Measurements from ENCODE around the gene GPR83. TPM values are rescaled to one million over a fixed set of nuclear protein-coding genes. Genes with fewer than 3 reads are reported as not detected.

GPR83 gene
- polyA plus RNA-seq, 1 donor from 2014 or later, result 0.37 TPM

DNA sequence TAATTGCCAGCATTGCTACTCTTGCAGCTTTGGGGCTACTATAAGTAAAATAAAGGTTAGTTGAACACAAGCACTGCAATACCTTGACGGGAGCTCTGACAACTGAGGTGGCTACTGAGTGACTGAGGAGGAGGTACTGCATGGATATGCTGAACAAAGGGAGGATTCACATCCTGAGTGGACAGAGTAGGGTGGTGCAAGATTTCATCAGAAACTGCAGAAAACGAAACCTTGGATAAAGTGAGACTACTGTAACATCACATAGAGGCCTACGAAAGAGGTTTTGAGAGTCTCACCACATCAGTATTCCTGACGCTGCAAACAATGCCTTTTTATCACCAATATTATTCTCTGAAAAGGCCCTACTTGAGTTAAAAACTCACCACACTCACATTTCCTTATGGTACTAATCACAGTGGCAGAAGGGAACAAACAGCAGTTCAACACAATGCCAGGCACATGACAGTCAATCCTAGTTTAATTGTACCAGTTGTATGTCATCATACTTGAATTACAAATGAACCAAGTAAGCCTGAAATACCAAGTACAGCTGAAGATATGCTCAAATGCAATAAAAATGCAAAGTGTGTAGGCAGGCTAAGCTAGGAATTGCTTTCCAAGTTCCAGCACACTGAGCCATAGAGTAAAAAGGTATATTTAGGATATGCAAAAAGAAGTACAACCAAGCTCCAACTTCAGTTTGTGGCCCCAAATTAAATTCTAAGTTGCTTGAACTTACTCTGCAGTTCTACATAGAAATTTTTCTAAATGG is 4.0 kb upstream of the GPR83 start:
- no peak overlapping the region for H3K4me3 ChIP-seq (ENCODE audit: low read length)
- H3K27me3 ChIP-seq (ENCODE audit: insufficient read depth, low read depth, low read length), result peaks cover 19% of the 10 kb centered on the region
- H3K9me2 ChIP-seq (ENCODE audit: insufficient read depth, low read length), result no peaks in the 10 kb centered on the region
- H3K79me2 ChIP-seq (replicated peaks; ENCODE audit: insufficient read depth, low read length), result no peaks in the 10 kb centered on the region
- H3K27ac ChIP-seq (ENCODE audit: low read length), result no peak overlapping the region
- H3K9ac ChIP-seq (ENCODE audit: low read length), result no peak overlapping the region
- H3K36me3 ChIP-seq (ENCODE audit: insufficient read depth, low read length), result no peaks in the 10 kb centered on the region
- no peak overlapping the region for H2AFZ ChIP-seq (ENCODE audit: low read depth, low read length)
- no peaks in the 10 kb centered on the region for H3F3A ChIP-seq (ENCODE audit: insufficient read depth, low read length, poor library complexity, severe bottlenecking)
- H3K4me2 ChIP-seq (ENCODE audit: low read length), result no peak overlapping the region
- no peaks in the 10 kb centered on the region for H3K9me3 ChIP-seq (ENCODE audit: low read length)
- no peaks in the 10 kb centered on the region for H4K20me1 ChIP-seq (ENCODE audit: insufficient read depth)
- no peak for TF ChIP-seq SMC3 (conservative IDR thresholded peaks at IDR 0.05; ENCODE audit: poor library complexity)
- TF ChIP-seq CTCF (IDR thresholded peaks at IDR 0.05; ENCODE audit: poor library complexity, severe bottlenecking), result no peak
- TF ChIP-seq RAD21 (conservative IDR thresholded peaks at IDR 0.05), result no peak
- TF ChIP-seq EZH2 (IDR thresholded peaks at IDR 0.05; ENCODE audit: borderline replicate concordance, insufficient read depth, low read length, poor library complexity, severe bottlenecking), result no peak
- TF ChIP-seq POLR2AphosphoS5 (IDR thresholded peaks at IDR 0.05), result no peak
- no peak for TF ChIP-seq TAF1 (IDR thresholded peaks at IDR 0.05; ENCODE audit: low read depth)
- no peak for TF ChIP-seq REST (IDR thresholded peaks at IDR 0.05; ENCODE audit: borderline replicate concordance)

GRCh38 chr11:94402355-94402754 is 1.1 kb upstream of the GPR83 start:
- Histone ChIP-seq H3K27me3 (ENCODE audit: insufficient read depth, low read depth, low read length) (peaks cover 31% of the 10 kb centered on the region), H3F3A (ENCODE audit: insufficient read depth, low read length, poor library complexity, severe bottlenecking) (no peaks in the 10 kb centered on the region), H3K9me3 (ENCODE audit: low read length) (no peaks in the 10 kb centered on the region), H3K36me3 (ENCODE audit: insufficient read depth, low read length) (no peaks in the 10 kb centered on the region), H3K27ac (ENCODE audit: low read length) (no peak overlapping the region), H3K4me3 (ENCODE audit: low read length) (no peak overlapping the region), H2AFZ (ENCODE audit: low read depth, low read length) (no peak overlapping the region), H3K79me2 (replicated peaks; ENCODE audit: insufficient read depth, low read length) (no peaks in the 10 kb centered on the region), H3K9ac (ENCODE audit: low read length) (no peak overlapping the region), H3K9me2 (ENCODE audit: insufficient read depth, low read length) (no peaks in the 10 kb centered on the region), H4K20me1 (ENCODE audit: insufficient read depth) (no peaks in the 10 kb centered on the region), H3K4me2 (ENCODE audit: low read length) (no peak overlapping the region)
- no peak for TF ChIP-seq RAD21 (conservative IDR thresholded peaks at IDR 0.05)
- TF ChIP-seq REST (IDR thresholded peaks at IDR 0.05; ENCODE audit: borderline replicate concordance), result no peak
- TF ChIP-seq SMC3 (conservative IDR thresholded peaks at IDR 0.05; ENCODE audit: poor library complexity), result no peak
- no peak for TF ChIP-seq TAF1 (IDR thresholded peaks at IDR 0.05; ENCODE audit: low read depth)
- no peak for TF ChIP-seq CTCF (IDR thresholded peaks at IDR 0.05; ENCODE audit: poor library complexity, severe bottlenecking)
- TF ChIP-seq EZH2 (IDR thresholded peaks at IDR 0.05; ENCODE audit: borderline replicate concordance, insufficient read depth, low read length, poor library complexity, severe bottlenecking), result no peak
- no peak for TF ChIP-seq MXI1 (conservative IDR thresholded peaks at IDR 0.05; ENCODE audit: poor library complexity, severe bottlenecking)
- no peak for TF ChIP-seq POLR2AphosphoS5 (IDR thresholded peaks at IDR 0.05)
- no peak for TF ChIP-seq EP300 (conservative IDR thresholded peaks at IDR 0.05; ENCODE audit: poor library complexity, severe bottlenecking)

Measured in neural cell (in vitro differentiated cells).